BLaER1 (cell line): ENCODE measurements around the gene CETN3.

Experiments used
- H3K27ac ChIP-seq: shearing (Covaris generic); formaldehyde crosslinking; 2 replicates; pipeline ENCODE4 v1.8.1; 2022
- H3K27me3 ChIP-seq: shearing (Covaris generic); formaldehyde crosslinking; 2 replicates; pipeline ENCODE4 v1.8.1; 2022
- H3K36me3 ChIP-seq: shearing (Covaris generic); formaldehyde crosslinking; 2 replicates; pipeline ENCODE4 v1.8.1; 2022
- H3K4me1 ChIP-seq: shearing (Covaris generic); formaldehyde crosslinking; 2 replicates; pipeline ENCODE4 v1.8.1; 2022
- H3K4me2 ChIP-seq: shearing (Covaris generic); formaldehyde crosslinking; 2 replicates; pipeline ENCODE4 v1.8.1; 2022
- H3K4me3 ChIP-seq: shearing (Covaris generic); formaldehyde crosslinking; 2 replicates; pipeline ENCODE4 v1.8.1; 2022
- H3K9ac ChIP-seq: shearing (Covaris generic); formaldehyde crosslinking; 2 replicates; pipeline ENCODE4 v1.8.1; 2022
- H3K9me3 ChIP-seq: shearing (Covaris generic); formaldehyde crosslinking; 2 replicates; pipeline ENCODE4 v1.8.1; 2022
- H4K20me1 ChIP-seq: shearing (Covaris generic); formaldehyde crosslinking; 2 replicates; pipeline ENCODE4 v1.8.1; 2022
- Cebpa-rat ChIP-seq: shearing (Covaris generic); IDR thresholded peaks from 2 replicates; pipeline ENCODE4 v1.8.1; 2022

The CETN3 gene

GRCh38 chr5:90408571-90409317 is 812 bp downstream of the CETN3 start:
- Histone ChIP-seq H3K4me1 (peaks cover 26% of the 10 kb centered on the region), H3K4me3 (peak overlapping the region; percentile 88), H3K27me3 (no peaks in the 10 kb centered on the region), H3K27ac (peak overlapping the region; percentile 97), H3K9me3 (no peaks in the 10 kb centered on the region), H4K20me1 (no peaks in the 10 kb centered on the region), H3K9ac (peak overlapping the region; percentile 95), H3K36me3 (peaks cover 10% of the 10 kb centered on the region; the same call in 1 of the 2 replicates), H3K4me2 (peak overlapping the region; percentile 83)
- no peak for TF ChIP-seq Cebpa-rat

GRCh38 chr5:90406466-90406865 is 3.1 kb downstream of the CETN3 start:
- no peak overlapping the region for H3K27ac ChIP-seq
- H3K4me3 ChIP-seq, result no peak overlapping the region
- H3K9ac ChIP-seq, result no peak overlapping the region
- no peaks in the 10 kb centered on the region for H4K20me1 ChIP-seq
- H3K4me2 ChIP-seq, result no peak overlapping the region
- no peak for TF ChIP-seq Cebpa-rat
- H3K27me3 ChIP-seq, result no peaks in the 10 kb centered on the region
- H3K36me3 ChIP-seq, result peaks cover 27% of the 10 kb centered on the region
- H3K4me1 ChIP-seq, result peaks cover 25% of the 10 kb centered on the region
- no peaks in the 10 kb centered on the region for H3K9me3 ChIP-seq

GRCh38 chr5:90402521-90403255 is 6.9 kb downstream of the CETN3 start:
- H3K4me3 ChIP-seq, result no peak overlapping the region
- H3K4me2 ChIP-seq, result no peak overlapping the region
- peaks cover 3% of the 10 kb centered on the region; the same call in 1 of the 2 replicates for H3K4me1 ChIP-seq
- H3K27ac ChIP-seq, result no peak overlapping the region
- H3K27me3 ChIP-seq, result no peaks in the 10 kb centered on the region
- no peak overlapping the region for H3K9ac ChIP-seq
- TF ChIP-seq Cebpa-rat, result no peak
- peaks cover 42% of the 10 kb centered on the region for H3K36me3 ChIP-seq
- no peaks in the 10 kb centered on the region for H3K9me3 ChIP-seq
- H4K20me1 ChIP-seq, result no peaks in the 10 kb centered on the region

- Histone ChIP-seq H3K27ac (no peak overlapping the region), H3K36me3 (peaks cover 36% of the 10 kb centered on the region), H3K4me1 (no peaks in the 10 kb centered on the region), H3K27me3 (no peaks in the 10 kb centered on the region), H3K4me2 (no peak overlapping the region), H3K9me3 (no peaks in the 10 kb centered on the region), H3K9ac (no peak overlapping the region), H3K4me3 (no peak overlapping the region), H4K20me1 (no peaks in the 10 kb centered on the region)
- TF ChIP-seq Cebpa-rat, result no peak
Observed at GRCh38 chr5:90399251-90399650, 10.3 kb downstream of the CETN3 start.

GRCh38 chr5:90398726-90399125 is 10.8 kb downstream of the CETN3 start:
- no peak overlapping the region for H3K4me2 ChIP-seq
- peaks cover 32% of the 10 kb centered on the region for H3K36me3 ChIP-seq
- H3K27ac ChIP-seq, result no peak overlapping the region
- no peak overlapping the region for H3K4me3 ChIP-seq
- TF ChIP-seq Cebpa-rat, result no peak
- no peaks in the 10 kb centered on the region for H3K9me3 ChIP-seq
- H3K4me1 ChIP-seq, result no peaks in the 10 kb centered on the region
- no peaks in the 10 kb centered on the region for H4K20me1 ChIP-seq
- H3K27me3 ChIP-seq, result no peaks in the 10 kb centered on the region
- H3K9ac ChIP-seq, result no peak overlapping the region

- no peak overlapping the region for H3K4me2 ChIP-seq
- peak; percentile 65; the same call in 1 of the 2 replicates for TF ChIP-seq Cebpa-rat
- H3K9me3 ChIP-seq, result no peaks in the 10 kb centered on the region
- H3K27ac ChIP-seq, result no peak overlapping the region
- H3K4me3 ChIP-seq, result no peak overlapping the region
- no peaks in the 10 kb centered on the region for H3K4me1 ChIP-seq
- H3K9ac ChIP-seq, result no peak overlapping the region
- H3K27me3 ChIP-seq, result no peaks in the 10 kb centered on the region
- peaks cover 24% of the 10 kb centered on the region for H3K36me3 ChIP-seq
- no peaks in the 10 kb centered on the region for H4K20me1 ChIP-seq
Observed at GRCh38 chr5:90395005-90395404, 14.6 kb downstream of the CETN3 start.

- no peaks in the 10 kb centered on the region for H4K20me1 ChIP-seq
- H3K27me3 ChIP-seq, result no peaks in the 10 kb centered on the region
- no peak overlapping the region for H3K9ac ChIP-seq
- H3K36me3 ChIP-seq, result peaks cover 9% of the 10 kb centered on the region; the same call in 1 of the 2 replicates
- H3K4me1 ChIP-seq, result no peaks in the 10 kb centered on the region
- H3K4me3 ChIP-seq, result no peak overlapping the region
- TF ChIP-seq Cebpa-rat, result no peak
- no peak overlapping the region for H3K4me2 ChIP-seq
- no peaks in the 10 kb centered on the region for H3K9me3 ChIP-seq
- H3K27ac ChIP-seq, result no peak overlapping the region
Observed at GRCh38 chr5:90390928-90391327, 18.6 kb downstream of the CETN3 start.

GRCh38 chr5:90390326-90390725 is 19.2 kb downstream of the CETN3 start:
- H3K9ac ChIP-seq, result no peak overlapping the region
- H3K4me1 ChIP-seq, result no peaks in the 10 kb centered on the region
- H3K27me3 ChIP-seq, result no peaks in the 10 kb centered on the region
- no peaks in the 10 kb centered on the region for H4K20me1 ChIP-seq
- H3K27ac ChIP-seq, result no peak overlapping the region
- TF ChIP-seq Cebpa-rat, result no peak
- H3K9me3 ChIP-seq, result no peaks in the 10 kb centered on the region
- H3K4me3 ChIP-seq, result no peak overlapping the region
- peaks cover 9% of the 10 kb centered on the region; the same call in 1 of the 2 replicates for H3K36me3 ChIP-seq
- no peak overlapping the region for H3K4me2 ChIP-seq

- no peak for TF ChIP-seq Cebpa-rat
- Histone ChIP-seq H3K4me2 (no peak overlapping the region), H3K4me1 (no peaks in the 10 kb centered on the region), H3K27me3 (no peaks in the 10 kb centered on the region), H3K9ac (no peak overlapping the region), H3K36me3 (peaks cover 3% of the 10 kb centered on the region; the same call in 1 of the 2 replicates), H3K27ac (no peak overlapping the region), H3K4me3 (no peak overlapping the region), H4K20me1 (no peaks in the 10 kb centered on the region), H3K9me3 (no peaks in the 10 kb centered on the region)
Observed at GRCh38 chr5:90387508-90387907, 22.0 kb downstream of the CETN3 start.

GRCh38 chr5:90386099-90386710 is 23.4 kb downstream of the CETN3 start:
- Histone ChIP-seq H3K4me2 (no peak overlapping the region), H3K4me3 (no peak overlapping the region), H4K20me1 (no peaks in the 10 kb centered on the region), H3K27me3 (no peaks in the 10 kb centered on the region), H3K9ac (no peak overlapping the region), H3K4me1 (no peaks in the 10 kb centered on the region), H3K27ac (no peak overlapping the region), H3K9me3 (no peaks in the 10 kb centered on the region), H3K36me3 (no peaks in the 10 kb centered on the region)
- no peak for TF ChIP-seq Cebpa-rat
